Nephron (organoid): ENCODE measurements around the gene RAB3GAP2.

Source experiments
- H3K27ac Mint-ChIP-seq, 3 experiments: 2 replicates each; pipeline ENCODE4 v1.8.0; 2020; ENCODE audit warnings: mixed read lengths in 3 of 3, mild to moderate bottlenecking in 2 of 3, moderate library complexity in 1 of 3
- H3K27me3 Mint-ChIP-seq: 2 replicates; pipeline ENCODE4 v1.8.0; 2021; ENCODE audit warnings: low read depth, mild to moderate bottlenecking, moderate library complexity, mixed read lengths
- H3K36me3 Mint-ChIP-seq: 2 replicates; pipeline ENCODE4 v1.8.0; 2020; ENCODE audit warnings: low read depth, mixed read lengths
- H3K4me1 Mint-ChIP-seq: 2 replicates; pipeline ENCODE4 v1.8.0; 2020; ENCODE audit warnings: mixed read lengths
- H3K4me3 Mint-ChIP-seq, 3 experiments: 2 replicates each; pipeline ENCODE4 v1.8.0; 2020; ENCODE audit warnings: mild to moderate bottlenecking in 3 of 3, mixed read lengths in 3 of 3, moderate library complexity in 2 of 3
- H3K9me3 Mint-ChIP-seq: 2 replicates; pipeline ENCODE4 v1.8.0; 2020; ENCODE audit warnings: mixed read lengths
- CTCF ChIP-seq, 3 experiments: fragments of 200-600 bp; sonication (generic); IDR thresholded peaks; one replicate each; pipeline ENCODE4 v1.5.0; 2021; ENCODE audit warnings: antibody characterized with exemption in 3 of 3; ENCODE audit not compliant: unreplicated experiment in 3 of 3

RAB3GAP2 gene

GRCh38 chr1:220195701-220196100, 76.6 kb downstream of the RAB3GAP2 start:
- H3K27me3 Mint-ChIP-seq: no peaks in the 10 kb centered on the region
- H3K4me1 Mint-ChIP-seq: no peaks in the 10 kb centered on the region
- H3K27ac Mint-ChIP-seq: no peak overlapping the region
- H3K4me3 Mint-ChIP-seq: no peak overlapping the region
- TF ChIP-seq CTCF (IDR thresholded peaks at IDR 0.05; ENCODE audit: unreplicated experiment in 3 of 3): no peak
- no peaks in the 10 kb centered on the region for H3K9me3 Mint-ChIP-seq
- peaks cover 26% of the 10 kb centered on the region for H3K36me3 Mint-ChIP-seq

- peak; percentile 48 to 66 (median 58) for TF ChIP-seq CTCF (IDR thresholded peaks at IDR 0.05; ENCODE audit: unreplicated experiment in 3 of 3)
- H3K27me3 Mint-ChIP-seq: no peaks in the 10 kb centered on the region
- no peak overlapping the region for H3K4me3 Mint-ChIP-seq
- H3K36me3 Mint-ChIP-seq: peaks cover 53% of the 10 kb centered on the region
- H3K4me1 Mint-ChIP-seq: peaks cover 5% of the 10 kb centered on the region
- no peak overlapping the region for H3K27ac Mint-ChIP-seq
- no peaks in the 10 kb centered on the region for H3K9me3 Mint-ChIP-seq
Measured at GRCh38 chr1:220189750-220190347, 82.4 kb downstream of the RAB3GAP2 start.

- TF ChIP-seq CTCF (IDR thresholded peaks at IDR 0.05; ENCODE audit: unreplicated experiment in 3 of 3): no peak
- no peak overlapping the region for H3K27ac Mint-ChIP-seq
- peaks cover 5% of the 10 kb centered on the region for H3K4me1 Mint-ChIP-seq
- H3K27me3 Mint-ChIP-seq: no peaks in the 10 kb centered on the region
- peaks cover 44% of the 10 kb centered on the region for H3K36me3 Mint-ChIP-seq
- H3K4me3 Mint-ChIP-seq: no peak overlapping the region
- no peaks in the 10 kb centered on the region for H3K9me3 Mint-ChIP-seq
Measured at GRCh38 chr1:220188538-220188937, 83.7 kb downstream of the RAB3GAP2 start.

- TF ChIP-seq CTCF (IDR thresholded peaks at IDR 0.05; ENCODE audit: unreplicated experiment in 3 of 3): no peak
- Mint-ChIP-seq H3K36me3 (peaks cover 39% of the 10 kb centered on the region), H3K9me3 (no peaks in the 10 kb centered on the region), H3K4me1 (peaks cover 14% of the 10 kb centered on the region), H3K4me3 (no peak overlapping the region), H3K27ac (no peak overlapping the region), H3K27me3 (no peaks in the 10 kb centered on the region)
Measured at GRCh38 chr1:220186752-220187151, 85.5 kb downstream of the RAB3GAP2 start.

GRCh38 chr1:220184506-220184905, 87.7 kb downstream of the RAB3GAP2 start:
- Mint-ChIP-seq H3K36me3 (peaks cover 47% of the 10 kb centered on the region), H3K27ac (peak overlapping the region in 1 of 3 experiments; percentile 42), H3K4me3 (no peak overlapping the region), H3K9me3 (peaks cover under 1% of the 10 kb centered on the region), H3K4me1 (peaks cover 14% of the 10 kb centered on the region), H3K27me3 (no peaks in the 10 kb centered on the region)
- TF ChIP-seq CTCF (IDR thresholded peaks at IDR 0.05; ENCODE audit: unreplicated experiment in 3 of 3): no peak

GRCh38 chr1:220182656-220183055, 89.6 kb downstream of the RAB3GAP2 start:
- H3K4me3 Mint-ChIP-seq: no peak overlapping the region
- peaks cover 54% of the 10 kb centered on the region for H3K36me3 Mint-ChIP-seq
- H3K27me3 Mint-ChIP-seq: no peaks in the 10 kb centered on the region
- peak overlapping the region; percentile 7 to 62 (median 59) for H3K27ac Mint-ChIP-seq
- peaks cover 3% of the 10 kb centered on the region for H3K9me3 Mint-ChIP-seq
- peaks cover 9% of the 10 kb centered on the region for H3K4me1 Mint-ChIP-seq
- no peak for TF ChIP-seq CTCF (IDR thresholded peaks at IDR 0.05; ENCODE audit: unreplicated experiment in 3 of 3)
